Measurements from ENCODE around the gene CDKL2. TPM values are rescaled to one million over a fixed set of nuclear protein-coding genes. Genes with fewer than 3 reads are reported as not detected.

The CDKL2 gene
- under 0.01 and 0.09 TPM in 2 replicates for total RNA-seq

GRCh38 chr4:75630174-75630936 lies at the start of gene CDKL2:
Gene CDKL2, minus strand, starts transcription at chr4:75630528. Its CDS starts 4,540 bp downstream, at chr4:75625988.

GRCh38 chr4:75673027-75673958 lies 43.0 kb upstream of the CDKL2 start, which contains the start of gene G3BP2:
Gene G3BP2, minus strand, starts transcription at chr4:75673411. Its CDS starts 11,386 bp downstream, at chr4:75662025.

GRCh38 chr4:75555294-75556164 lies 74.8 kb downstream of the CDKL2 start, which contains the start of gene ODAPH:
Gene ODAPH, plus strand, starts transcription at chr4:75556066. Its CDS starts 17 bp downstream, at chr4:75556083.

Other genes with a start within 250 kb of the CDKL2 start
- gene RCHY1, start 116.1 kb downstream of the CDKL2 start, total RNA-seq: 33.9 and 45.5 TPM in 2 replicates
- gene THAP6, start 116.1 kb downstream of the CDKL2 start, total RNA-seq: 3.5 and 7.8 TPM in 2 replicates
- not detected in 2 replicates for gene ODAPH, start 74.5 kb downstream of the CDKL2 start, total RNA-seq
- gene G3BP2, start 42.9 kb upstream of the CDKL2 start, total RNA-seq: 174 and 182 TPM in 2 replicates
- 67.3 and 85.4 TPM in 2 replicates for gene USO1, start 94.0 kb upstream of the CDKL2 start, total RNA-seq

Measured in endothelial cell of coronary artery (primary cell).